SU-DHL-6 (cell line): ENCODE measurements around the gene PNPLA2.

Experiments used
- EZH2phosphoT487 ChIP-seq: fragments of 200-600 bp; sonication (generic), shearing (Covaris generic); conservative IDR thresholded peaks from 2 replicates; pipeline ENCODE4 v1.6.1; 2018; ENCODE audit warnings: mild to moderate bottlenecking, antibody characterized with exemption, low read length, moderate library complexity, mixed read lengths
- TF ChIP-seq, protein P1 (sequence below): fragments of 200-600 bp; sonication (generic); IDR thresholded peaks from one replicate; pipeline ENCODE4 v1.5.1; 2017; ENCODE audit warnings: antibody characterized with exemption, mild to moderate bottlenecking, low read length, moderate library complexity; ENCODE audit not compliant: insufficient read depth, poor library complexity, severe bottlenecking

DNA sequence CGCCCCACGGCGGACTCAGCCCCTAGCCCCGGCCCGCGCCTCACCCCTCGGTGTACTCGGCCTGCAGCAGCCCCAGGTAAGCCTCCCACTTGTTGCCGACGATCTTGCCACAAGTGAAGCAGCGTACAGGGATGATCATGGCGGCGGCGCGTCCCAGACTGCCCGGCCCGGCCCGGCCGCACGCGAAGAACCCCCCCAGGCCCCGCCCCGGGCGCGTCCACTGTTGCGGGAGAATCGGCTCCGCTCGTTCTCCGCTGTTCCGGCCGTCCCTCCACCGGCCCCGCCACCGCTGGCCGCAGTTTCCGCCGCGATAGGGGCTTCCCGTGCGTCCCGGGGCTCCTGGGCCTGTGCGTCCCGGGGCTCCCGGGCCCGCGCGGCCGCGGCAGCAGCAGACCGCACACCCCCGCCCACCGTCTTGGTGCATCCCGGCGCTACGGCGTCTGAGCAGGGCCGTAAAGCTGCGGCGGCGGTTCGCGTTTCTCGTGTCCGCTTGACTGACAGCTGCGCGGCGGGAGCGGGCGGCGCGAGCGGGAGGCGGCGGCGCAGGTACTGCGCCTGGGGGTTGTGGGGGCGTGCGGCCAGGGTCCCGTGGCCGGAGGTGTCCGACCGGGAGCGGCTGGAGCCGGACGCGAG, 23.8 kb downstream of the PNPLA2 start, which contains the start of the genes POLR2L and TSPAN4:
- TF ChIP-seq, protein P1, sequence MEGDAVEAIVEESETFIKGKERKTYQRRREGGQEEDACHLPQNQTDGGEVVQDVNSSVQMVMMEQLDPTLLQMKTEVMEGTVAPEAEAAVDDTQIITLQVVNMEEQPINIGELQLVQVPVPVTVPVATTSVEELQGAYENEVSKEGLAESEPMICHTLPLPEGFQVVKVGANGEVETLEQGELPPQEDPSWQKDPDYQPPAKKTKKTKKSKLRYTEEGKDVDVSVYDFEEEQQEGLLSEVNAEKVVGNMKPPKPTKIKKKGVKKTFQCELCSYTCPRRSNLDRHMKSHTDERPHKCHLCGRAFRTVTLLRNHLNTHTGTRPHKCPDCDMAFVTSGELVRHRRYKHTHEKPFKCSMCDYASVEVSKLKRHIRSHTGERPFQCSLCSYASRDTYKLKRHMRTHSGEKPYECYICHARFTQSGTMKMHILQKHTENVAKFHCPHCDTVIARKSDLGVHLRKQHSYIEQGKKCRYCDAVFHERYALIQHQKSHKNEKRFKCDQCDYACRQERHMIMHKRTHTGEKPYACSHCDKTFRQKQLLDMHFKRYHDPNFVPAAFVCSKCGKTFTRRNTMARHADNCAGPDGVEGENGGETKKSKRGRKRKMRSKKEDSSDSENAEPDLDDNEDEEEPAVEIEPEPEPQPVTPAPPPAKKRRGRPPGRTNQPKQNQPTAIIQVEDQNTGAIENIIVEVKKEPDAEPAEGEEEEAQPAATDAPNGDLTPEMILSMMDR, result no peak
- TF ChIP-seq EZH2phosphoT487, result no peak
